Tibial nerve (tissue), 4 donors: ENCODE data around the gene COA1.

Experiments used
- EP300 ChIP-seq, 2 donors: sonication (generic); formaldehyde crosslinking; IDR thresholded peaks; one replicate each; pipeline ENCODE4 v1.6.1; 2017; ENCODE audit warnings: antibody characterized with exemption in 2 of 2, mild to moderate bottlenecking in 1 of 2
- POLR2A ChIP-seq, 2 donors: fragments of 450-650 bp; IDR thresholded peaks; one replicate each; pipeline ENCODE4 v1.6.1; 2017; ENCODE audit warnings: antibody characterized with exemption in 2 of 2, mild to moderate bottlenecking in 2 of 2, moderate library complexity in 2 of 2
- TF ChIP-seq, protein P1 (sequence below), 5 experiments: fragments of 200-600 bp in 3 of 5; fragments of 450-650 bp in 2 of 5; sonication (generic) in 3 of 5; IDR thresholded peaks; one replicate each; pipeline ENCODE4 v1.5.1; 2016 to 2019; ENCODE audit warnings: antibody characterized with exemption in 5 of 5, mild to moderate bottlenecking in 3 of 5, moderate library complexity in 2 of 5

GRCh38 chr7:43698460-43699255 is 30.7 kb downstream of the COA1 start:
- TF ChIP-seq, protein P1, sequence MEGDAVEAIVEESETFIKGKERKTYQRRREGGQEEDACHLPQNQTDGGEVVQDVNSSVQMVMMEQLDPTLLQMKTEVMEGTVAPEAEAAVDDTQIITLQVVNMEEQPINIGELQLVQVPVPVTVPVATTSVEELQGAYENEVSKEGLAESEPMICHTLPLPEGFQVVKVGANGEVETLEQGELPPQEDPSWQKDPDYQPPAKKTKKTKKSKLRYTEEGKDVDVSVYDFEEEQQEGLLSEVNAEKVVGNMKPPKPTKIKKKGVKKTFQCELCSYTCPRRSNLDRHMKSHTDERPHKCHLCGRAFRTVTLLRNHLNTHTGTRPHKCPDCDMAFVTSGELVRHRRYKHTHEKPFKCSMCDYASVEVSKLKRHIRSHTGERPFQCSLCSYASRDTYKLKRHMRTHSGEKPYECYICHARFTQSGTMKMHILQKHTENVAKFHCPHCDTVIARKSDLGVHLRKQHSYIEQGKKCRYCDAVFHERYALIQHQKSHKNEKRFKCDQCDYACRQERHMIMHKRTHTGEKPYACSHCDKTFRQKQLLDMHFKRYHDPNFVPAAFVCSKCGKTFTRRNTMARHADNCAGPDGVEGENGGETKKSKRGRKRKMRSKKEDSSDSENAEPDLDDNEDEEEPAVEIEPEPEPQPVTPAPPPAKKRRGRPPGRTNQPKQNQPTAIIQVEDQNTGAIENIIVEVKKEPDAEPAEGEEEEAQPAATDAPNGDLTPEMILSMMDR (IDR thresholded peaks at IDR 0.05): no peak
- TF ChIP-seq EP300 (IDR thresholded peaks at IDR 0.05) (no peak), POLR2A (IDR thresholded peaks at IDR 0.05) (no peak)
